Stimulated activated CD4-positive, alpha-beta T cell treated with anti-CD3 and anti-CD28 coated beads, Interleukin-1b, Interleukin-23, amount 100 ng/mL, for 4 hours (primary cell): Measurements from ENCODE around the gene ARL5C.
"Not testable (repeated sequence)": the region's sequence is repeated elsewhere in the genome, so short reads cannot be mapped to it uniquely, and the experiment has no call there.

Experiments
- DNase-seq, 2 donors: peaks; one replicate each; pipeline ENCODE4 v3.0.0-alpha.2; 2020; ENCODE audit warnings: low read depth in 2 of 2

The ARL5C gene

DNA sequence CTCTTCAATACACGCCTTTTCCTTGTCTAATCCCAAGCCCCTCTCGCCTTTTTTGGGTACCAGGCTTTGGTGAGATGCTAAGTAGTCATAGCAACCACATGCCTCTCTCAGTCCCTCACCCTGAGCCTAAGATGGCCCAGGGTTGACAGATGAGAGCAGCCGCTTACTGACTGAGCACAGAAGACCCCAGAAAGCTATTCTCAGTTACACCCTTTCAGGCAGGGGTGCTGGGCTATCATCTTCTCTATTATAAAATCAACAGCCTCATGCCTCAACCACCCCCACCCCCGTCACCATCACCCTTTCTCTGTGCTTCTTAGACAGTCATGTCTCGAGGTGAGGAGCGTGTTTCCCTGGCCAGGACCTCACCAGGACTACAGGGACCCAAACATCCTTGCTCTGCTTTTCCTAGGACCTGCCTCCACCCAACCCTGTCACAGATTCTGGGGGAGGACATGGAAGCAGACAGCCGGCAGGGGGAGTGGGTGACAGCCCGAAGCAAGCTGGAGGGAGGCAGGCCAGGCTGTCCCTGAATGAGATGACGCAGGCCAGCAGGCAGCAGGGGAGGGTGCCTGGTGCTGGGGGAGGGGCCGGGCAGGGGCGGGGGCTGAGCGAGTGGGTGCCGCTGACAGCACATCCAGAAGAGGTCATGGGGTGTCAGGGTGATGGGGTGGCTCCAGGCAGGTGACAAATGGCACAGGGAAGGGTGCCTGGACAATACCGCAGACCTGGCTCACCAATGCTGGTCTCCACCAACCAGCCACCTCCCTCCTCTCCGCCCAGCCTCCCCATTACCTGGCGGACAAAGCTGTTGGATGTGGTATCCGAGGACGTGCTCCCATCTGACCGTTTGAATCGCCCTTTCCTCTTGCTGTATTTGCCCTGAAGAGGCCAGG, 28.4 kb upstream of the ARL5C start:
- no peak for DNase-seq

DNA sequence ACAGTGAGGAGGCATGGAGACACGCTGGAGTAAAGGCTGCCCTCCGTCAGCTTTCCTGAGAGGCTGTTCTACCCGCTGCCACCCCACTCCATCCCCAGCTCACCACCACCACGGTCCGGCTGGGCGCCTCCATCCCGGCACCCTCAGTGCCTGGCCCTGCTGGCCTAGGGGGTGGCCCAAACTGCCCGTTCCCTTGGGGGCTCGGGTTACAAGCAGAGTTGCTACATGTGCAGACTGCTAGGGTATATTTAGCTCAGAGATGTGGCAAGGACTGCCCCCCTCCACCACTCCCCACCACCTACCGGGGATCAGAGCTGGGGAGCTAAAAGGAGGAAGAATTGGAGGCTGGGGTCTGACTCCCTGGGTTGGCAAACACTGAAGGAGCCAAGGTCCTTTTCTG, 27.4 kb upstream of the ARL5C start:
- no peak for DNase-seq

DNA sequence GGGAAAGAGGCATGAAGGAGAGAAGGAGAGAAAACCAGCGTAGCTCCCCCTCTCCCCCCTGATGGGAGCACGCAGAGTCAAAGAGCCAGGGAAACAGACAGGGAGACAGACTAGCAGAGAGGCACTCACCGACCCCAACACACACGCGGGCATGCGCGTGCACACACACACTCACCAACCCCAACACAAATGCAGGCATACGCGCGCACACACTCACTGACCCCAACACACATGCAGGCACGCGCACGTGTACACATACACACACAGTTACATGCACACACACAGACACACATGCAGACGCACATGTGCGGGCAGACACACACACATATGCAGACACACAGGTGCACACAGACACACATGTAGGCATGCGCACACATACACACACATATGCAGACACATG, 26.9 kb upstream of the ARL5C start:
- DNase-seq: no peak

DNA sequence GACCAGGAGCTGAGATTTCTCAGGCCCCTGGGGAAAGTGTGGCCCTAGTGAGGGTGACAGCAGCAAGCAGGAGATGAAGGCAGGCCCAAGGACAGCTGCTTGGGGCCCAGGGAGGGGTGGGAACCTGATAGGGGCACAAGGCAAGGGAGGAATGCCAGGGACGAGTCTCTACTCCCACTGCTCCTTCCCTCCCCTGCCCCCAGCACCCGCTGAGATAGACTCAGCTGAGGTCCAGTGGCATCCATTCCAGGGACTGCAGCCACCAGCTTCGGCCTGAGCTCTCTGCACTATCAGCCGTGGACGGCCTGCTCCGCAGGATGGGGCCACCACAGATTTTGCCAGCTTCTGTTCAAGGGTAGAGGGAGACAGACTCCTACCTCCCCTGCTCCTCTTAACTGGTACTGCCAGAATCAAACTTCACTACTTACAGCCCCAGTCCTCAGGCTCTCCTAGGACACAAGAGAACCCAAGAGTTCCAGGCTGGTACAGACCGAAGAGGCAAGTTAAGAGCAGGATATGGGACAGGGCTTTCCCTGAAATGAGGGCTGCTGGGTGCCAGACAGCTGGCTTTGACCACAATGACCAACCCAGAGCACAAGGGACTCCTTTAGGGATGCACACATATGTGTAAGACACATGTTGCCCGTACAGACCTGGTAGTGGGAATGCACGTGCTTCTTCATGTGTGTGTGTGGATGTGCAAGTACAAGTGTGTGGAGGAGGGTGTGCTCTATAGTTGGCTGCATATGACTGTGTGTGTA, 26.0 kb upstream of the ARL5C start:
- DNase-seq: no peak

DNA sequence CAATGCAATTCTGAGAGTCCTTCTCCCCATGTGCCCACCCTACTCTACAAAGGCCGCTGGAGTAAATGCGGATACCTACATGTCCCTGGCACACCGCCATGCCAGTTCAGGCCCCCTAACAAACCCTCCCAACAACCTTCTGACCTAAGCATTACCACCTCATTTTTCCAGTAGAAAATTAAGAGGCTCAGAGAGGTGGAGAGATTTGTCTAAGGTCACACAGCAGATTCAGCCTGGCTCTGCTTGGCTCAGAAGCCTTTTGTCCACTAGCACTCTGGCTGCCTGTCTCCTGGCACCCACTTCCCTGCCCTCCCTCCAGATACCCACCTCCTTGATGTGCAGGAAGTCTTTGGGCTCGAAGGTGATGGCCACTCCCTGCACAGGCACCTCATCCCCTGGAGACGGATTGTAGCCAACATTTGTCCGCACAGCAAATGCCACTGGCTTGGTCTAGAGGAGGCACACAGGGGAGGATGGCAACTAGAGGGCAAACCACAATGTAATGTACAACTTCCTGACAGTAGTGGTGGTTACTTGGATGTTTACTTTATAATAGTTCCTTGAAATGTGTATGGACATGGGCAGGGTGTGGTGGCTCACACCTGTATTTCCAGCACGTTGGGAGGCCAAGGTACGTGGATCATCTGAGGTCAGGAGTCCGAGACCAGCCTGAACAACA, 21.3 kb upstream of the ARL5C start:
- no peak for DNase-seq

DNA sequence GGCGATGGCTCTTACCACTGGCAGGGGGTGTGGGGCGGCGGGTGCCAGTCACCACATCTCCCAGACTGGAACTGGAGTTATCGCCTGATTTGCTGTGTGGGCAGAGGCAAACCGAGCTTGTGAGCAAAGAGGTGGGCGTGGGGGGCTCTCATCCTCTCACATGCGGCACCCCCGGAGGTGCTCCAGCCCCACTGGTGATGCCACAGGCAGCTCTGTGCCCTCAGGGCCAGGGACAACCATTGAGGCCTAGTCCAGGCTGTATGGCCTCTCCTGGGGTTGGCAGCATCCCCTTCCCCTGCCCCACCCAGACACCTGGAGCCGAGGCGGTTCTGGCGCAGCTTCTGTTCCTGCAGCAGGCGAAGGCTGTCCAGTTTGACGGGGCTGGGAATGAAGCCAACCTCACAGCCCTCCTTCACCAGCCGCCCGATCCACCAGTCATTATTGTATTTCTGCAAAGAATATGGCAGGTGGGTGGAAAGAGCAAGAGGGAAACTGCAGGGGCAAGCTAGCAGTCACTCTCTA, 20.6 kb upstream of the ARL5C start:
- DNase-seq: no peak

DNA sequence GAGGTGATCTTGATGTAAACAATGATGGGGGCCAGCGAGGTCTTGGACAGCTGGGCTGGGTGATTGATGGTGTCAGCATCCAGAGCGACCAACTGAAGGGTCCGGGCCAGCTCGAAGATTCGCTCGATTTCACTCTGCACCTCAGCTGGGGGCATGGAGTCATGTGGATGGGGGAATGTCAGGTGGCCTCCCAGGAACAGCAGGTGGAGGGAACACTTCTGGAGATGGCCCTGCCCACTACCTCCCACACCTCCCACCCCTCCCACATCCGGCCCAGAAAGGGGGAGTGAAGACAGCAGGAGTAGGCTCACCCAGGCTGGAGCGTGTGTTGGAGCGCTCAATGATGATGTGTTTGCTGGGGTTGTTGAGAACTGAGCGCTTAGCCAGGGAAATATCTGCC, 17.8 kb upstream of the ARL5C start:
- DNase-seq: no peak

DNA sequence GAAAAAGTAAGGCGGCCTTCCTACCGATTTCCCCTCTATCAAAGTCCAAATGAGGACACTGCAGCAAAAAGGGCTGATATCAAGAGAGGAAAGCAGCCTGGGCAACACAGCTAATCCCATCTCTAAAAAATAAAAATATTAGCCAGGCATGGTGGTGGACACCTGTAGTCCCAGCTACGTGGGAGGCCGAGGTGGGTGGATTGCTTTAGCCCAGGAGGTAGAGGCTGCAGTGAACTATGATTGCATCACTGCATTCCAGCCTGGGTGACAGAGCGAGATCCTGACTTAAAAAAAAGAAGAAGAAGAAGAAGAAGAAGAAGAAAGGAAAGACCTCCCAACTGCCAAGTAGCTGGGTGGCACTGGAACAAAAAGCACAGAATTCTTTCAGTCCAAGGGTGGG, 17.1 kb upstream of the ARL5C start:
- no peak for DNase-seq

DNA sequence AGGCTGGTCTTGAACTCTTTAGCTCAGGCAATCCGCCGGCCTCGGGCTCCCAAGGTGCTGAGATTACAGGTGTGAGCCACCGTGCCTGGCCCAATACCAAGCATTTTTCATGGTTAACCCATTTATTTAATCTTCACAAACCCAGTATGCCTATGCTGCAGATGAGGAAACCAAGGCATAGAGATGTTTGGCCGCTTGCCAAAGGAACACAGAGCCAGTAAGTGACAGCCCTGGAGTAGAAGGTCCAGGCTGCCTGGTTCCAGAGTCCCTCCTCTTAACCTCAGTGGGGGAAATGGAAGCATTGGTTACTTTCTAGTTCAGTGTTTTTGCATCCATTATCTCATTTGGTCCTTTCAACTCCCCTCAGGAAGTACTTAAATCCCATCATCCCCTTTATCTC, 15.3 kb upstream of the ARL5C start:
- no peak for DNase-seq

DNA sequence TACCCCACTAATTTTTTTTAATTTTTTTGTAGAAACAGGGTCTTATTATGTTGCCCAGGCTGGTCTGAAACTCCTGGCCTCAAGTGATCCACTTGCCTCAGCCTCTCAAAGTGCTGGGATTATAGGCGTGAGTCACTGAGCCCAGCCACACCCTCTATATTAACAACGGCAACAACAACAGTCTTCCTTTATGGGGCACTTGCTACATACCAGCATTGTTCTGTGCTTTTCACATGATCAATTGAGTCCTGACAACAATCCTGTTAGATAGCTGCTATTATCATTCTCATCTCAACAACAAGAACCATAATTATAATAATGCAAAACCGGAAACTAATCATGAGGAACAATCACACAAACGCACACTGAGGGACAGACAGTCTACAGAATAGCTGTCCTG, 12.6 kb upstream of the ARL5C start:
- no peak for DNase-seq

DNA sequence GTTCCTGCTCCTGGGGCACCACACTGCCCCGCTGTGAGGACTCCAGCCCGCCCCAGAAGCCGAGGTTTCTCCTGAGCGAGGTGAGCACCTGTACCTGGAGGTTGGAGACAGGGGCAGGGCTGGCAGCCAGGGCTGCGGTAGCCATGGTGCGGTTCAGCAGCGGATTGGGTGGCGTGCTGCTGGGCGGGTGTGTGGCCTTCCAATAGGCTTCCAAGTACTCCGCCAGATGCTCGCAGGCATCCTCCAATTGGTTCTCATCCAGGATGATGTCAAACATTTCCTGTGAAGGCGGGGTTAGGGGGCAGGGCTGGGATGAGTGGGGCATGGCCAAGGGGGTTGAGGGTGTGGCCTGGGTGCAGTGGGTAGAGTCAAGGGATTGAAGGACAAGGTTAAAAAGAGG, 11.3 kb upstream of the ARL5C start:
- no peak for DNase-seq

DNA sequence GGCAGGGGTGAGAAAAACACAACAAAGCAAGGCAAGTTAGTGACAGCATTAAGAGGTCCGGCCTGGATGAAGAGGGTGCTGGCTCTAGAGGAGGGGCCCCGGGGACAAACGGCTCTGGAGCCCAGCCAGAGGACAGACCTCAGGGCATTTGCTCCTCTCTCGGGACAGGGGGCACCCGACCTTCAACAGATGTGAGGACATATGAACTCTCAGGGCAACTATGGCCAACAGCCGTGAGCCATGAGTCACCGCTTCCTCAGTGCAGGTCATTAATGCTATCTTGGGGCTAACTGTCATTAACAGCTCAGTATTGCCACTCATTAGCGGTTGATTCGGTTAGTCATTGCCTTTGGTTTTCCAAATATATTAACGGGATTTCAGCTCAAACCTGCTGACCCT, 9.7 kb upstream of the ARL5C start:
- no peak for DNase-seq

DNA sequence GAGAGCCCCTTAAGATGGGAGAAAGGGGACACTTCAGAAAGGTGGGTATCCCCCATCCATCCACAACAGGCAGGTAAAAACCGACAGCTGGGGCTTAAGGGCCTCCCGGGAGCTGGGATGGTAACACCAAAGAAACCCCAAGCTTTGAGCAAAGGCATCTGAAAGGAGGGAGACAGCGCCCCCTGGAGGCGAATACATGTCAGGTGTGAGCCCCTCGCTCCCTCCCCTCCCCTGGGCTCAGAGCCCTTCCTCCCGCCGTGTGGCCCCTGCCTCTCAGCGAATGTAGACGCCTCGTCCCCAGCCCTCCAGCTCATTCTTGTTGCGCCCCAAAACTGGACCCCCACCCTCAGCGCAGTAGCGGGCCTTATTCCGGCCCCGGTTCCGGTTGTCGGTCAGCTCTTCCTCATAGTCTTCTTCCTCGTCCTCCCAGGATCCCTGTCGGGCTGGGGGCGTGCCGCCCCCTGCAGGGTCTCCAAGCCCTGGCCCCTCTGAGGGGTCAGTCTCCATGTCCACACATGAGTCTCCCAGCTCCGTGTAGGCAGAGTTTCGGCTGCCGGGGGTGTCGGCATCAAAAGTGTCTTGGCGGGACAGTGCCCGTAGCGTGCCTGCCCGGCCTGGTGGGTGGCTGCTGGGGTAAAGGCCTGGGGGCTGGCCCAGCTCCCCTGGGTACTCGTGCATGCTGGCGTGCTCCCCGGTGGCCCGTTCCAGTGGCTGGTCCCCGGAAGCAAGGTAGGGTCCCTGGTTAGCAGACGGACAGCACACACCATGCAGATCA, 9.1 kb upstream of the ARL5C start:
- DNase-seq: peak; percentile 69

DNA sequence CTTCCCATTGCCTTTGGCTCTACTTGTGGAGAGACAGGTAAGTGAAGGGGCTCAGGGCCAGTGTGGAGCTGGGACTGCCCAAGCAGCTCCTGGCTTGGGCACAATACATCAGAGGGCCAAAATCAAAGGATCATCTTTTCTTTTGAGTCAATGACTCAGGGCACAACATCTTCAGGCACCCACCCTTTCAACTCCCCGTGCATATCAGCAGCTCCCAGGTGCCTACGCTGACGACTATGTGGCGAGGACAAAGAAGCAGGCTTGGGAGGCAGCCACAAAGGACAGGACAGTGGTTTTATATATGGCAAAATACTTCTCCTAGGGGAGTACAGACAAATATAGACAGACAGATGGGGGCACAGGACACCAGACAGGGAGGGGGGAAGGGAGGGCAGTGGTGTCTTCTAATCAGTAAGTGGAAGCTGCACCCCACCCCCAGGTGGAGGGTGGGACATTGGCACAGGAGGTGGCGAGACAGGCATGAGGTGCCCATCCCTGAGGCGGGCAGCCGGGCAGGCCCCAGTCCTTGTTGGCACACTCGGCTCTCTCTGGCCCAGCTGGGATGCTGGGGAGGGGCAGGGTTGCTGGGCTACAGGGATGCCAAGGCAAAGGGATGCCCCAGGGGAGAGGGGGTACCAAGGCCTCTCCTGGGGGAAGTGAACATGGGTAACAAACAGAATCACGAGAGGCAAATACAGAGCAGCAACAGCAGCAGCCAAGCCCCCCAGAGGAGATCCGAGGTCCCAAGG, 7.7 kb upstream of the ARL5C start:
- no peak for DNase-seq

DNA sequence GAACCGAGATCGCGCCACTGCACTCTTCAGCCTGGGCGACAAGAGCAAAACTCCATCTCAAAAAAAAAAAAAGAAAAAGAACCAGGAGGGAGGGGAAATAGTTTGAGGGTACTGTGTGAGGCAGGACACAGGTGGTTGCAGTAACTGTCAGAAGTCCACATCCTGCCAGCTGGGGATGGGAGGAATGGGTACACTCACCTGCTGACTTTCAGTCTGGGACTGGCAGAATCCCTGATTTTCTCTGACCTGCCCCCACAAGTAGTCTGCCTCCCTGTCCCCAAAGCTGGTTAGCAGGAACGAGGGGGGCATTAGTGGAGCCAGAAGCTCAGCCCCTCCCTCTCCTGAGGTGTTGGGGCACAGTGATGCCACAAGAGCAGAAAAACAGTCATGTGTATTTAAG, 7.1 kb upstream of the ARL5C start:
- DNase-seq: no peak

DNA sequence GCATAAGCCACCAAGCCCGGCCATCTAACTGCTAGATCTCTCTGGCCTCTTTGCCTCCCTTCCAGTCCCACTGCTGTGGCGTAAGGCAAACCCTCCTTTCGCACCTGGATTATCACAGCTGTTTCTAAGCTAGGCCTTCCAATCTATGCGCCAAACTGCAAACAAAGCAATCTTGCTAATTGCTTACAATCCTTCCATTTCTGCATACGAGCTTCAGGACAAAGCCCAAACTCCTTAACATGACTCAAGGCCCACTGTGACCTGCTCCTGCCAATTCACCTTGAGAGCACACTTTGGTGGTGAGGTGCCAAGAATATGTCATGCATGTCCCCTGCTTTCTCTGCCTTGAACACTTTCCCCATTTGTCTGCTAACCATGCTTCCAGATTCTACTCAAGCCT, 6.0 kb upstream of the ARL5C start:
- no peak for DNase-seq

DNA sequence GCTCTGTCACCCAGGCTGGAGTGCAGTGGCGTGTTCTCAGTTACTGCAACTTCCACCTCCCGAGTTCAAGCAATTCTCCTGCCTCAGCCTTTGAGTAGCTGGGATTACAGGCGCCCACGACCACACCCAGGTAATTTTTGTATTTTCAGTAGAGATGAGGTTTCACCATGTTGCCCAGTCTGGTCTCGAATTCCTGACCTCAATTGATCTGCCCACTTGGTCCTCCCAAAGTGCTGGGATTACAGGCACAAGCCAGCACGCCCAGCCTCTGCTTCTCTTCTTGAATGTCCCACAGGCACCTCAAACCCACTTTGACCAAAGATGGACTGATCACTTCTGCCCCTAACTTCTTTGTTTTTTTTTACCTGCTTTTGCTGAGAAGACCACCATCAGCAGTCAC, 4.6 kb upstream of the ARL5C start:
- no peak for DNase-seq

DNA sequence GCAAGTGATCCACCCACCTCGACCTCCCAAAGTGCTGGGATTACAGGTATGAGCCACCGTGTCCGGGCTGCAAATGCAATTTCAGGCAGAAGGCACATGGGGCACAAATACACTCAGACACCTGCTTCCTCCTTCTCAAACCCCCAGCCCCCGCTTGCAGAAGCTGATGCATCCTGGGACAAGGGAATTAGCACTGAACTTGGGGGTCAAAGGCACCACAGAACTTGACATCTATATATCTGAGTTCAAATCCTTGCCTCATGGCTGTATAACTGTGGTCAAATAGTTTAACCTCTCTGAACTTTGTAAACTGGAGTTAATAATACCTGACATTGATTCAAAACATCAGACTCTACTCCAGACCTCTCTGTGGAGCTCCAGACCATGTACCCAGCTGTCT, 4.1 kb upstream of the ARL5C start:
- no peak for DNase-seq

DNA sequence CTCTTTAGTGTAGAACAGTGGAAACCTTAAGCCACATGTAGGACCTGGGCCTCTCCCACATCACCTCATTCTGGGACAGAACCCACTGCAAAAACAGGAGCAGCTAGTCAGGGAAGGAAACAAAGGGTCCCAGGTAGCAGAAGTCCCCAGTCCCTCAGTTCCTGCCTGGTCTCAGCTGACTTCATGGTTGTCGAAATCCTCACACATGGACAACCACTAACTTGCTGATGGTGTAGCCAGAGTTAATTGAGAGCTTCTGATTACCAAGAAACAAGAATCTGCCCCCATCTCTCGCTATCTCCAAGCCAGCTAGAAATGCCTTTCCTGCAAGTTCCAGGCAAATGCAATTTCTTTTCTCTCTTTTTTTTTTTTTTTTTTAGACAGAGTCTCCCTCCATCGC, 3.6 kb upstream of the ARL5C start:
- no peak for DNase-seq

DNA sequence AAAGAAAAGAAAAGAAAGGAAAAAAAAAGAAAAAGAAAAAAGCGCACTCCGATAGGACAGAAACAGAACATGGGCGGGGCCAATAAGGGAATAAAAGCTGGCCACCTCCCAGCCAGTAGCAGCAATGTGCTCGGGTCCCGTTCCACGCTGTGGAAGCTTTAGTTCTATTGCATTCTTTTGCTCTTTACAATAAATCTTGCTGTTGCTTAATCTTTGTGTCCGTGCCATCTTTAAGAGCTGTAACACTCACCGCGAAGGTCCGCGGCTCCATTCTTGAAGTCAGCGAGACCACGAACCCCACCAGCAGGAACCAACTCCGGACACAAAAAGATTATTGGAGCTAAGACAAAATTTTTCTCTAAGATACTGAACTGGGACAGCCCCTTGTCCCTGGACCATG, 3.1 kb upstream of the ARL5C start:
- no peak for DNase-seq

DNA sequence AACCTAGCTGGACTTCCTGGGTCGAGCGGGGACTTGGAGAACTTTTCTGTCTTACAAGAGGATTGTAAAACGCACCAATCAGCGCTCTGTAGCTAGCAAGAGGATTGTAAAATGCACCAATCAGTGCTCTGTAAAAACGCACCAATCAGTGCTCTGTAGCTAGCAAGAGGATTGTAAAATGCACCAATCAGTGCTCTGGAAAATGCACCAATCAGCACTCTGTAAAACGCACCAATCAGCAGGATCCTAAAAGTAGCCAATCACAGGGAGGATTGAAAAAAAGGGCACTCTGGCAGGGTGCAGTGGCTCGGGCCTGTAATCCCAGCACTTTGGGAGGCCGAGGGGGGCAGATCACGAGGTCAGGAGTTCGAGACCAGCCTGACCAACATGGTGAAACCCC, 2.5 kb upstream of the ARL5C start:
- DNase-seq: not testable (repeated sequence)
